Liver (tissue), 9 donors: Measurements from ENCODE around the gene COL6A2. TPM values are rescaled to one million over a fixed set of nuclear protein-coding genes. Genes with fewer than 3 reads are reported as not detected.

Experiments
- DNase-seq: peaks from one replicate; pipeline ENCODE4 v3.0.0-alpha.2; 2017; ENCODE audit warnings: low spot score
- H3K27ac ChIP-seq, 2 donors: one replicate each; pipeline ENCODE4 v1.7.0; 2013; ENCODE audit warnings: inconsistent platforms in 2 of 2, low read length in 2 of 2, control low read depth in 1 of 2, low read depth in 1 of 2, mild to moderate bottlenecking in 1 of 2
- H3K27me3 ChIP-seq, 4 donors: one replicate each; pipeline versions ENCODE4 v1.6.1 to v1.7.0; 2013; ENCODE audit warnings: low read length in 3 of 4, inconsistent platforms in 1 of 4, mild to moderate bottlenecking in 1 of 4, moderate library complexity in 1 of 4; ENCODE audit not compliant: control insufficient read depth in 4 of 4, insufficient read depth in 4 of 4
- H3K36me3 ChIP-seq, 4 donors: one replicate each; pipeline versions ENCODE4 v1.6.1 to v1.7.0; 2013; ENCODE audit warnings: low read length in 3 of 4, mild to moderate bottlenecking in 3 of 4, low read depth in 1 of 4, moderate library complexity in 1 of 4; ENCODE audit not compliant: control insufficient read depth in 4 of 4, insufficient read depth in 3 of 4
- H3K4me1 ChIP-seq, 4 donors: one replicate each; pipeline versions ENCODE4 v1.6.1 to v1.7.0; 2013; ENCODE audit warnings: low read length in 3 of 4, mild to moderate bottlenecking in 3 of 4, moderate library complexity in 1 of 4; ENCODE audit not compliant: control insufficient read depth in 4 of 4, insufficient read depth in 4 of 4
- H3K4me3 ChIP-seq, 3 donors: one replicate each; pipeline versions ENCODE4 v1.6.1 to v1.7.0; 2013; ENCODE audit warnings: low read length in 3 of 3, control low read depth in 1 of 3, low read depth in 1 of 3, mild to moderate bottlenecking in 1 of 3
- H3K9ac ChIP-seq, 2 donors: one replicate each; pipeline ENCODE4 v1.7.0; 2013; ENCODE audit warnings: low read length in 2 of 2, mild to moderate bottlenecking in 2 of 2, moderate library complexity in 2 of 2, control low read depth in 1 of 2, low read depth in 1 of 2
- H3K9me3 ChIP-seq, 4 donors: one replicate each; pipeline versions ENCODE4 v1.6.1 to v1.7.0; 2013; ENCODE audit warnings: low read length in 3 of 4; ENCODE audit not compliant: control insufficient read depth in 4 of 4
- ATF3 ChIP-seq: IDR thresholded peaks from 2 replicates; pipeline ENCODE4 v1.6.1; 2016; ENCODE audit warnings: antibody characterized with exemption
- EGR1 ChIP-seq, 2 donors: IDR thresholded peaks; 2 replicates each; pipeline ENCODE4 v1.6.1; 2016 to 2018; ENCODE audit warnings: antibody characterized with exemption in 2 of 2, low read depth in 2 of 2
- FOXA1 ChIP-seq: IDR thresholded peaks from 2 replicates; pipeline ENCODE4 v1.6.1; 2016; ENCODE audit warnings: antibody characterized with exemption
- GABPA ChIP-seq, 2 donors: IDR thresholded peaks in 1 of 2; conservative IDR thresholded peaks in 1 of 2; 2 replicates each; pipeline ENCODE4 v1.6.1; 2016; ENCODE audit warnings: antibody characterized with exemption in 2 of 2, mild to moderate bottlenecking in 1 of 2, moderate library complexity in 1 of 2
- HNF4A ChIP-seq, 2 donors: conservative IDR thresholded peaks; 2 replicates each; pipeline ENCODE4 v1.6.1; 2016; ENCODE audit warnings: antibody characterized with exemption in 2 of 2, mild to moderate bottlenecking in 2 of 2
- HNF4G ChIP-seq: IDR thresholded peaks from 2 replicates; pipeline ENCODE4 v1.6.1; 2016; ENCODE audit warnings: antibody characterized with exemption
- JUND ChIP-seq, 2 donors: IDR thresholded peaks; 2 replicates each; pipeline ENCODE4 v1.6.1; 2016; ENCODE audit warnings: antibody characterized with exemption in 2 of 2
- MAX ChIP-seq: IDR thresholded peaks from 2 replicates; pipeline ENCODE4 v1.6.1; 2016; ENCODE audit warnings: antibody characterized with exemption
- REST ChIP-seq: IDR thresholded peaks from 2 replicates; pipeline ENCODE4 v1.6.1; 2016; ENCODE audit warnings: antibody characterized with exemption, mild to moderate bottlenecking
- SP1 ChIP-seq: IDR thresholded peaks from 2 replicates; pipeline ENCODE4 v1.6.1; 2018; ENCODE audit warnings: antibody characterized with exemption, mild to moderate bottlenecking
- TAF1 ChIP-seq: conservative IDR thresholded peaks from 2 replicates; pipeline ENCODE4 v1.6.1; 2016; ENCODE audit warnings: antibody characterized with exemption, mild to moderate bottlenecking
- YY1 ChIP-seq: IDR thresholded peaks from 2 replicates; pipeline ENCODE4 v1.6.1; 2016; ENCODE audit warnings: antibody characterized with exemption, mild to moderate bottlenecking
- WGBS: extraction: QIAGEN DNeasy Blood & Tissue Kit; methylation state at CpG from one replicate; pipeline ENCODE4 v1.1.7; 2013; 5-methylcytosine and 5-hydroxymethylcytosine counted together
- polyA plus RNA-seq, 2 donors: library from polyadenylated mRNA; stranded (reverse) in 1 of 2; unstranded in 1 of 2; fragments of 200-250 nt in 1 of 2; fragments of >200 nt in 1 of 2; fragmentation: Nextera tagmentation in 1 of 2; extraction: Ambion mirVana in 1 of 2; gene quantifications; one replicate each; pipeline versions ENCODE4 v1.2.1 to v1.2.3, GENCODE V29; 2013 to 2015
- total RNA-seq, 2 donors: library from RNA; depleted of rRNA; stranded (reverse); fragments of >200 nt; gene quantifications; one replicate each; pipeline ENCODE4 v1.2.3, GENCODE V29; 2014
- donor health status: healthy.
- donor health status: healthy.
- donor health status: healthy.
- donor health status: healthy.
- donor health status: healthy.

The COL6A2 gene
- total and polyA plus RNA-seq, 4 donors: 5.8 to 80.8 (median 41.7) TPM

GRCh38 chr21:46131838-46132651 lies 34.1 kb downstream of the COL6A2 start:
- Histone ChIP-seq H3K9me3 (no peaks in the 10 kb centered on the region), H3K36me3 (peaks cover 0 to 5% (median 2%) of the 10 kb centered on the region in 4 donors), H3K4me1 (no peaks in the 10 kb centered on the region), H3K27ac (no peak overlapping the region), H3K4me3 (no peak overlapping the region), H3K27me3 (no peaks in the 10 kb centered on the region), H3K9ac (no peak overlapping the region)
- WGBS: 97% methylated on average over 85 of the region's 85 CpGs
- DNase-seq: no peak
- no peak for TF ChIP-seq ATF3

- Histone ChIP-seq H3K9me3 (no peaks in the 10 kb centered on the region), H3K27ac (no peak overlapping the region), H3K9ac (no peak overlapping the region), H3K4me1 (no peaks in the 10 kb centered on the region), H3K4me3 (no peak overlapping the region), H3K27me3 (no peaks in the 10 kb centered on the region), H3K36me3 (peaks cover 2 to 18% (median 5%) of the 10 kb centered on the region in 4 donors)
- DNase-seq: no peak
- 73% methylated on average over 5 of the region's 7 CpGs for WGBS
- no peak for TF ChIP-seq GABPA (IDR thresholded peaks at IDR 0.05 in 1 of 2, conservative IDR thresholded peaks at IDR 0.05 in 1 of 2)
- TF ChIP-seq FOXA1: no peak
- TF ChIP-seq SP1: no peak
- no peak for TF ChIP-seq ATF3
- TF ChIP-seq EGR1 (IDR thresholded peaks at IDR 0.05; ENCODE audit: low read depth in 2 of 2): no peak
- no peak for TF ChIP-seq MAX
- TF ChIP-seq REST: no peak
- no peak for TF ChIP-seq HNF4A (conservative IDR thresholded peaks at IDR 0.05)
- TF ChIP-seq HNF4G: no peak
- no peak for TF ChIP-seq TAF1
Observed at GRCh38 chr21:46135782-46136395, 38.0 kb downstream of the COL6A2 start.

GRCh38 chr21:46136739-46137349 lies 38.9 kb downstream of the COL6A2 start:
- Histone ChIP-seq H3K27ac (no peak overlapping the region), H3K27me3 (no peaks in the 10 kb centered on the region), H3K9ac (no peak overlapping the region), H3K36me3 (peaks cover 2 to 21% (median 6%) of the 10 kb centered on the region in 4 donors), H3K9me3 (no peaks in the 10 kb centered on the region), H3K4me3 (no peak overlapping the region), H3K4me1 (no peaks in the 10 kb centered on the region)
- 79% methylated on average over 22 of the region's 22 CpGs for WGBS
- no peak for DNase-seq
- TF ChIP-seq FOXA1 (no peak), SP1 (no peak), ATF3 (no peak), EGR1 (IDR thresholded peaks at IDR 0.05; ENCODE audit: low read depth in 2 of 2) (no peak), JUND (IDR thresholded peaks at IDR 0.05) (no peak), YY1 (no peak)
